ENCODE data around the gene OPN1MW. TPM values are rescaled to one million over a fixed set of nuclear protein-coding genes. Genes with fewer than 3 reads are reported as not detected.
"Not testable (repeated sequence)": the region's sequence is repeated elsewhere in the genome, so short reads cannot be mapped to it uniquely, and the experiment has no call there.

The OPN1MW gene
- total RNA-seq, 2 experiments from 2014 or later = not detected

DNA sequence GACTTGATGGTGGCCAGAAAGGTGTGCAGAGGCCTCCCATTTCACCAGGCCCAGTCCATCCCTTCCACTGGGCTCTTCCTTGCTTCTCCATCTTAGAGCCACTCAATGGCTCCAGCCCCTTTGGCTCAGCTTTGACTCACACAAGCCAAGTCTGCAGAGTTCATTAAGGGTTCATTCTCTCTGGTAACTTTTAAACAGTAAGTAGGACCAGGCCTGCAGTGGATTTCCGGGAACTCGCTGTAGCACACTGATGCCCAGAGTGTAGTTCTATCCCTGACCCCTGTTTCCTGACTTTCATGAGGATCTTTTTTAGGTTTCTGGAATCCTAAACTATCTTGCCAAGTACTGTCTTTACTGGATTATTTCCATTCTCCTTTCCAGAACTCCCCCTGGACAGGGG is 25.2 kb upstream of the OPN1MW start:
- H2AFZ ChIP-seq (ENCODE audit: low read length); CTCF ChIA-PET (ENCODE audit: unreplicated experiment); H4K20me1 ChIP-seq (ENCODE audit: insufficient read depth, low read length); H3K9me3 ChIP-seq (ENCODE audit: low read length); POLR2A ChIA-PET; H3K27ac ChIP-seq (ENCODE audit: low read depth, low read length, poor library complexity, severe bottlenecking); BruUV-seq (replicated peaks); H3K4me2 ChIP-seq (ENCODE audit: low read length); H3K36me3 ChIP-seq (ENCODE audit: insufficient read depth, low read length); H3K79me2 ChIP-seq (ENCODE audit: insufficient read depth, low read depth, low read length); intact Hi-C loops (cut with micrococcal nuclease; ENCODE audit: unreplicated experiment); H3K4me3 ChIP-seq (ENCODE audit: low read depth, low read length, poor library complexity, severe bottlenecking); H3K4me1 ChIP-seq (ENCODE audit: insufficient read depth, low read length, poor library complexity, severe bottlenecking); DNase-seq (ENCODE audit: low spot score); H3K9me2 ChIP-seq (ENCODE audit: insufficient read depth, low read length): not testable (repeated sequence)

DNA sequence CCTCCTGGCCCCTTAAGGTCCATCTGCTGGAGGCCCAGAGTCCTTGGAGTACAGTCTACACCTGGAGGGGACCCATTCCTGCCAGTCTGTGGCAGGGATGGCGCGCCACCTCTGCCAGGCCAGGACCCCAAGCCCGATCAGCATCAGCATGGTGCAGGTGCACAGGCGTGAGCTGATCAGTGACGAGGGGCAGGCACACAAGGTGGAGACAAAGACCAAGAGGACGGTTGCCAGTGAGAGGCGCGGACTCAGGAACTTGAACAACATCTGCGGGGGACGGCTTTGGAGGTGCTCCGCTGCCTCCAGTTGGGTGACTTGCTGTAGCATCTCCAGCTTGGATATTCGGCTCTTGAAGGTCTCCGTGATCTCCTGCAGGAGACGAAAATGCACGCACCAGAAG is 23.1 kb upstream of the OPN1MW start:
- H3K79me2 ChIP-seq (ENCODE audit: insufficient read depth, low read depth, low read length); H3K4me3 ChIP-seq (ENCODE audit: low read depth, low read length, poor library complexity, severe bottlenecking); CTCF ChIA-PET (ENCODE audit: unreplicated experiment); H3K27ac ChIP-seq (ENCODE audit: low read depth, low read length, poor library complexity, severe bottlenecking); H2AFZ ChIP-seq (ENCODE audit: low read length); intact Hi-C loops (cut with micrococcal nuclease; ENCODE audit: unreplicated experiment); H3K9me3 ChIP-seq (ENCODE audit: low read length); H4K20me1 ChIP-seq (ENCODE audit: insufficient read depth, low read length); H3K4me1 ChIP-seq (ENCODE audit: insufficient read depth, low read length, poor library complexity, severe bottlenecking); H3K9me2 ChIP-seq (ENCODE audit: insufficient read depth, low read length); BruUV-seq (replicated peaks); H3K4me2 ChIP-seq (ENCODE audit: low read length); H3K36me3 ChIP-seq (ENCODE audit: insufficient read depth, low read length); POLR2A ChIA-PET; DNase-seq (ENCODE audit: low spot score): not testable (repeated sequence)

DNA sequence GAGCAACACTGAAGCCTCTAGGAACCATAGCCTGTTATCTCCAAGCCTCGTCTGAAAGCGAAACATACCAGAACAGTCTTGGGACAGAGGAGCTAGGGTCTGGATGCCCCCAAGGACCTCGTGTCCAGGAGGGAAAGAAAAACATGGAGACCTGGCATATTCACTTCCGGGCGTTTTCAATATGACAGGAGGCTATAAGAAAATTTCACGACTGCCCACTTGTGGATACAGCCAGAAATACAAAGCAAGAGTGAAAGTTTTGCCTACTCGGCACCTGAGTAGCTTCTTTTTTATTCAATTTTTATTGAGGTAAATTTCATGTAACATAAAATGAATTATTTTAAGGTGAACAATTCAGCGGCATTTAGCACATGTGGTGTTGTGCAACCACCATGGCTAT is 17.5 kb upstream of the OPN1MW start:
- H3K9me2 ChIP-seq (ENCODE audit: insufficient read depth, low read length); H4K20me1 ChIP-seq (ENCODE audit: insufficient read depth, low read length); H3K79me2 ChIP-seq (ENCODE audit: insufficient read depth, low read depth, low read length); H3K4me1 ChIP-seq (ENCODE audit: insufficient read depth, low read length, poor library complexity, severe bottlenecking); CTCF ChIA-PET (ENCODE audit: unreplicated experiment); H3K4me2 ChIP-seq (ENCODE audit: low read length); BruUV-seq (replicated peaks); POLR2A ChIA-PET; H3K4me3 ChIP-seq (ENCODE audit: low read depth, low read length, poor library complexity, severe bottlenecking); H2AFZ ChIP-seq (ENCODE audit: low read length); H3K36me3 ChIP-seq (ENCODE audit: insufficient read depth, low read length); H3K27ac ChIP-seq (ENCODE audit: low read depth, low read length, poor library complexity, severe bottlenecking); H3K9me3 ChIP-seq (ENCODE audit: low read length); intact Hi-C loops (cut with micrococcal nuclease; ENCODE audit: unreplicated experiment); DNase-seq (ENCODE audit: low spot score): not testable (repeated sequence)

DNA sequence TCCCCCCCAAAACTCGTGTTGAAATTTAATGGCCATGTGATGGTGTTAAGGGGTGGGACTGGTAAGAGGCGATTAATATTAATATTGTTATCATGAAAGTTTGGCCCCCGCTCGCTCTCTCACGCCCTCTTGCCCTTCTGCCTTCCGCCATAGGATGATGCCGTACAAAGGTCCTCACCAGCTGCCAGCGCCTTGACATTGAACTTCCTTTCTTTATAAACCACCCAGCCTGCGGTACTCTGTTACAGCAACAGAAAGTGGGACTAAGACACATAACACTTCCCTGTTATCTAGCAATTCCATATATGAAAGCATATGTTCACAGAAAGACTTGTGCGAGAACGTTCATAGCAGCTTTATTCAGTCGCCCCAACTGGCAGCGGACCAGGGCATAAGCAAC is 14.0 kb upstream of the OPN1MW start:
- BruUV-seq (replicated peaks); H3K4me1 ChIP-seq (ENCODE audit: insufficient read depth, low read length, poor library complexity, severe bottlenecking); H3K9me2 ChIP-seq (ENCODE audit: insufficient read depth, low read length); DNase-seq (ENCODE audit: low spot score); intact Hi-C loops (cut with micrococcal nuclease; ENCODE audit: unreplicated experiment); H2AFZ ChIP-seq (ENCODE audit: low read length); H3K9me3 ChIP-seq (ENCODE audit: low read length); H4K20me1 ChIP-seq (ENCODE audit: insufficient read depth, low read length); H3K79me2 ChIP-seq (ENCODE audit: insufficient read depth, low read depth, low read length); POLR2A ChIA-PET; H3K4me3 ChIP-seq (ENCODE audit: low read depth, low read length, poor library complexity, severe bottlenecking); H3K4me2 ChIP-seq (ENCODE audit: low read length); CTCF ChIA-PET (ENCODE audit: unreplicated experiment); H3K36me3 ChIP-seq (ENCODE audit: insufficient read depth, low read length); H3K27ac ChIP-seq (ENCODE audit: low read depth, low read length, poor library complexity, severe bottlenecking): not testable (repeated sequence)

DNA sequence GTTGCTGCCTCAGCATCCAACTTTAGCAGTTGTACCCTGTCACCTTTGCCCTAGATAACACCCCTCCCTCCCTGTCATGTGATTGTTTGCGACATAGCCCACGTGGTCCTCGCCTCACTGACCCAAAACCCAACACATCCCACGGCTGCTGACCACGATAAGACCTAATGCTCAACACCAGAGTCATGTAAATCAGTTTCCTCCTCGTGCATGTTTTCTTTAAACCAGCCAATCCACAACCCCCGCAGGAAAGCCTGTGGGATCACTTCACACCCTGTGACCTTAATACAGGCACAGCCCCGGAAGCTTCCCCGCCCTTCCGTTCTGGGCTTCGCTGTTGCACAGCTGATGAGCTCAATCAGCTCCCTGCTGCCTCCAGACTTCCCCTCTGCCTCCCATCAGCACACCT is 9.9 kb upstream of the OPN1MW start:
- H3K79me2 ChIP-seq (ENCODE audit: insufficient read depth, low read depth, low read length); DNase-seq (ENCODE audit: low spot score); H3K36me3 ChIP-seq (ENCODE audit: insufficient read depth, low read length); intact Hi-C loops (cut with micrococcal nuclease; ENCODE audit: unreplicated experiment); H3K4me1 ChIP-seq (ENCODE audit: insufficient read depth, low read length, poor library complexity, severe bottlenecking); H3K4me2 ChIP-seq (ENCODE audit: low read length); H3K9me2 ChIP-seq (ENCODE audit: insufficient read depth, low read length); BruUV-seq (replicated peaks); H3K9me3 ChIP-seq (ENCODE audit: low read length); H2AFZ ChIP-seq (ENCODE audit: low read length); POLR2A ChIA-PET; H3K27ac ChIP-seq (ENCODE audit: low read depth, low read length, poor library complexity, severe bottlenecking); CTCF ChIA-PET (ENCODE audit: unreplicated experiment); H3K4me3 ChIP-seq (ENCODE audit: low read depth, low read length, poor library complexity, severe bottlenecking); H4K20me1 ChIP-seq (ENCODE audit: insufficient read depth, low read length): not testable (repeated sequence)

DNA sequence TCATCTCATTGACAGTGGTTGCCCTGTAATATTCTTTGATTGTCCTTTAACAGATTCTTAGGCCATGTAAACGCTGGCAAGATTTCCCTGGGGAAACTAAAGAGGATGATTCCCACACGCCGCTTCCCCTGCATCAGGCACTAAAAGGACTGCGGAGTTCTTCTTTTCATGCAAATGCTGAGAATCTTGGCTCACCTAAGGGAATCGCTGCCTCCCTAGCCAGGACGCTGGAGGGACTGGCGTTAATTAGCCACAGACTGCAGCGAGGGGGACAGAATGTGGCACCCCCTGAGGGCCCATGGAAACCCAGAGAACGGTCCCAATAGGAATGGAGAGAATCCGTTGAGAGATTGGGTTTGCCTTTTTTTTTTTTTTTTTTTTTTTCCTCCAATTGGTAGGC is 8.0 kb upstream of the OPN1MW start:
- H2AFZ ChIP-seq (ENCODE audit: low read length); BruUV-seq (replicated peaks); H3K4me2 ChIP-seq (ENCODE audit: low read length); H3K9me3 ChIP-seq (ENCODE audit: low read length); H3K4me1 ChIP-seq (ENCODE audit: insufficient read depth, low read length, poor library complexity, severe bottlenecking); POLR2A ChIA-PET; DNase-seq (ENCODE audit: low spot score); H3K27ac ChIP-seq (ENCODE audit: low read depth, low read length, poor library complexity, severe bottlenecking); intact Hi-C loops (cut with micrococcal nuclease; ENCODE audit: unreplicated experiment); H3K9me2 ChIP-seq (ENCODE audit: insufficient read depth, low read length); CTCF ChIA-PET (ENCODE audit: unreplicated experiment); H3K4me3 ChIP-seq (ENCODE audit: low read depth, low read length, poor library complexity, severe bottlenecking); H3K36me3 ChIP-seq (ENCODE audit: insufficient read depth, low read length); H4K20me1 ChIP-seq (ENCODE audit: insufficient read depth, low read length); H3K79me2 ChIP-seq (ENCODE audit: insufficient read depth, low read depth, low read length): not testable (repeated sequence)

DNA sequence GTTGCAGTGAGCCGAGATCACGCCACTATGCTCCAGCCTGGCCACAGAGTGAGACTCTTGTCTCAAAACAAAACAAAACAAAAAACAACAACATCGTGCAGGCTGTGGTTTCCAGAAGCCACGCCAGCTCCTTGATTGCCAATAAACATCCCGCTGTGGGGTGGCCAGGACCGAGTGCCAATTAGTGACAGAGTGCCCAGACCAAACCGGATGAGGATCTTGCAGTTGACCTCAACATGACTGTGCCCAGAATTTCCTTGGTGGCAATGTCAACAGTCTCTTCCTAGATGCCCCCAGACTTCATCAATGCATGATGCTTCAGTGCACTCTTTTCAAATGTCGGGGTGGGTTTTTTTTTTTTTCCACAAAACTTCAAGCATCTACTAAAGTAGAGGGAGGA is 1.4 kb downstream of the OPN1MW start:
- H3K4me3 ChIP-seq (ENCODE audit: low read depth, low read length, poor library complexity, severe bottlenecking); H3K9me3 ChIP-seq (ENCODE audit: low read length); H2AFZ ChIP-seq (ENCODE audit: low read length); BruUV-seq (replicated peaks); H3K9me2 ChIP-seq (ENCODE audit: insufficient read depth, low read length); H3K4me1 ChIP-seq (ENCODE audit: insufficient read depth, low read length, poor library complexity, severe bottlenecking); H3K36me3 ChIP-seq (ENCODE audit: insufficient read depth, low read length); H4K20me1 ChIP-seq (ENCODE audit: insufficient read depth, low read length); H3K27ac ChIP-seq (ENCODE audit: low read depth, low read length, poor library complexity, severe bottlenecking); H3K4me2 ChIP-seq (ENCODE audit: low read length); DNase-seq (ENCODE audit: low spot score); H3K79me2 ChIP-seq (ENCODE audit: insufficient read depth, low read depth, low read length); POLR2A ChIA-PET; CTCF ChIA-PET (ENCODE audit: unreplicated experiment); intact Hi-C loops (cut with micrococcal nuclease; ENCODE audit: unreplicated experiment): not testable (repeated sequence)
